ENCODE measurements around the gene RABAC1.

RABAC1 gene

DNA sequence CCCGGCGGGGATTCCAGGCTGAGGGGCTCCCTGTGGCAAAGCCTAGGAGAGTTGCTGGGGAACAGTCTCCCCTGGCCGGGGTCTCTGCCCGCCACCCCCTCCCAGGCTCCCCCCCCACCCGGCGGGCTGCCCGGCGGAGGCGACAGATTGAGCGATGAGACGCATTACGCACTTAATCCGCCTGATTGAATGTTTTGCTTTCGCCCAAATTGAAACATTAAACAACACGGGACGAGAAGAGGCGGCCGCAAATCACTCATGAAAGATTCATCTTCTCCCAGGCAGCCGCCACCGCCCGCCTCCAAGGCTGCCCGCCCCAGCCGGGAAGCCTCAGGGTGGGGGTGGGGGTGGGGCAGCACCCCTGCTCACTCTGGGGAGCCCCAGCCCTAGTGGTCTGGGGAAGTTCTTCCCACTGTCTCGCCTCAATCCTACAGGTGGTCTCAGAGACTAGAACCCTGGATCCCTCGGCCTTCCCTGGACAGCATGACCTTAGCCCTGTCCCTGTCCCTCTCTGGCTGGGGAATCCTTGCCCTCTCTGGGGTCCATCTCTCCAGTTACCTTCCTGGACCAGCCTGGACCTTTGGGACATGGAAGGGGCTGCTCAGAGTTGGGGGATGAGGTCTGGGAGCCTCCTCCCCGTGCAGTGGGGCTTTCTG is 23.2 kb downstream of the RABAC1 start:
- no peak overlapping the region for H3K9ac ChIP-seq (ENCODE audit: low read length)
- H4K20me1 ChIP-seq (ENCODE audit: insufficient read depth, low read length): no peaks in the 10 kb centered on the region
- no peak overlapping the region for H3K4me3 ChIP-seq (ENCODE audit: low read depth, low read length, poor library complexity, severe bottlenecking)
- no peaks in the 10 kb centered on the region for H3K36me3 ChIP-seq (ENCODE audit: insufficient read depth, low read length)
- H3K27ac ChIP-seq (ENCODE audit: low read depth, low read length, poor library complexity, severe bottlenecking): no peak overlapping the region
- H3K79me2 ChIP-seq (ENCODE audit: insufficient read depth, low read length): no peaks in the 10 kb centered on the region
- H3K9me2 ChIP-seq (ENCODE audit: low read depth, low read length): no peaks in the 10 kb centered on the region
- peaks cover 7% of the 10 kb centered on the region; the same call in 1 of the 2 replicates for H3F3A ChIP-seq (ENCODE audit: insufficient read depth, low read length)
- no peak for TF ChIP-seq EZH2 (IDR thresholded peaks at IDR 0.05; ENCODE audit: borderline replicate concordance, low read length)
- TF ChIP-seq, protein P1, sequence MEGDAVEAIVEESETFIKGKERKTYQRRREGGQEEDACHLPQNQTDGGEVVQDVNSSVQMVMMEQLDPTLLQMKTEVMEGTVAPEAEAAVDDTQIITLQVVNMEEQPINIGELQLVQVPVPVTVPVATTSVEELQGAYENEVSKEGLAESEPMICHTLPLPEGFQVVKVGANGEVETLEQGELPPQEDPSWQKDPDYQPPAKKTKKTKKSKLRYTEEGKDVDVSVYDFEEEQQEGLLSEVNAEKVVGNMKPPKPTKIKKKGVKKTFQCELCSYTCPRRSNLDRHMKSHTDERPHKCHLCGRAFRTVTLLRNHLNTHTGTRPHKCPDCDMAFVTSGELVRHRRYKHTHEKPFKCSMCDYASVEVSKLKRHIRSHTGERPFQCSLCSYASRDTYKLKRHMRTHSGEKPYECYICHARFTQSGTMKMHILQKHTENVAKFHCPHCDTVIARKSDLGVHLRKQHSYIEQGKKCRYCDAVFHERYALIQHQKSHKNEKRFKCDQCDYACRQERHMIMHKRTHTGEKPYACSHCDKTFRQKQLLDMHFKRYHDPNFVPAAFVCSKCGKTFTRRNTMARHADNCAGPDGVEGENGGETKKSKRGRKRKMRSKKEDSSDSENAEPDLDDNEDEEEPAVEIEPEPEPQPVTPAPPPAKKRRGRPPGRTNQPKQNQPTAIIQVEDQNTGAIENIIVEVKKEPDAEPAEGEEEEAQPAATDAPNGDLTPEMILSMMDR (IDR thresholded peaks at IDR 0.05; ENCODE audit: low read length): no peak
- peaks cover 13% of the 10 kb centered on the region; the same call in 1 of the 2 replicates for H3K27me3 ChIP-seq (ENCODE audit: insufficient read depth, low read length)
- H3K4me2 ChIP-seq (ENCODE audit: low read length): no peak overlapping the region
- no peaks in the 10 kb centered on the region for H3K9me3 ChIP-seq (ENCODE audit: low read length)
- H3K4me1 ChIP-seq (ENCODE audit: insufficient read depth, low read length, severe bottlenecking): peaks cover 41% of the 10 kb centered on the region
- H2AFZ ChIP-seq (ENCODE audit: low read length): no peak overlapping the region

DNA sequence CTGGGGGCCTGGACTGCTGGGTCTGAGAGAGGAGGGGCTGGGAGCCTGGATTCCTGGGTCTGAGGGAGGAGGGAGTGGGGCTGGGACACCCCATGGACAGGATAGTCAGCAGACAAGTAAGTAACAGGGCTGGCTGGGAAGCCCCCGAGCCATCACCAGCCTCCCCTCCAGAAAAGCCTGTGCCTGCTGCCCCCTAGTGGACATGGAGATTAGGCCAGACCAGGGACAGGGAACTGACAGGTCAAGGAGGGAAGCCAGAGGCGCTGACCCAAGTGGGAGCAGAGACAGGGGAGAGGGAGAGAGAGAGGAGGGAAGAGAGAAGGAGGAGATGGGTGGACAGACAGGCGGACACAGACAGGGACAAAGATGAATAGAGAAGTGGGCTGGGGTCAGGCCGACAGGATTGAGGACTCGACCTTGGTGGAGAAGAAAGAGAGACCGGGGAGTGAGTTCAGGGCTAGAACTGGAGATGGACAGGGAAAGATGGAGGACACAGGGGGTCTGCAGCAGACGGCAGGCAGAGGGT is 24.2 kb downstream of the RABAC1 start:
- Histone ChIP-seq H3K36me3 (ENCODE audit: insufficient read depth, low read length) (no peaks in the 10 kb centered on the region), H3F3A (ENCODE audit: insufficient read depth, low read length) (peaks cover 7% of the 10 kb centered on the region; the same call in 1 of the 2 replicates), H3K9ac (ENCODE audit: low read length) (no peak overlapping the region), H2AFZ (ENCODE audit: low read length) (no peak overlapping the region), H3K4me2 (ENCODE audit: low read length) (no peak overlapping the region), H3K27me3 (ENCODE audit: insufficient read depth, low read length) (peaks cover 13% of the 10 kb centered on the region; the same call in 1 of the 2 replicates), H3K27ac (ENCODE audit: low read depth, low read length, poor library complexity, severe bottlenecking) (no peak overlapping the region), H3K4me3 (ENCODE audit: low read depth, low read length, poor library complexity, severe bottlenecking) (no peak overlapping the region), H3K9me2 (ENCODE audit: low read depth, low read length) (no peaks in the 10 kb centered on the region), H3K79me2 (ENCODE audit: insufficient read depth, low read length) (no peaks in the 10 kb centered on the region), H3K9me3 (ENCODE audit: low read length) (no peaks in the 10 kb centered on the region), H4K20me1 (ENCODE audit: insufficient read depth, low read length) (no peaks in the 10 kb centered on the region), H3K4me1 (ENCODE audit: insufficient read depth, low read length, severe bottlenecking) (peaks cover 39% of the 10 kb centered on the region)
- TF ChIP-seq, protein P1 (IDR thresholded peaks at IDR 0.05; ENCODE audit: low read length): peak; percentile 95
- TF ChIP-seq EZH2 (IDR thresholded peaks at IDR 0.05; ENCODE audit: borderline replicate concordance, low read length): no peak

DNA sequence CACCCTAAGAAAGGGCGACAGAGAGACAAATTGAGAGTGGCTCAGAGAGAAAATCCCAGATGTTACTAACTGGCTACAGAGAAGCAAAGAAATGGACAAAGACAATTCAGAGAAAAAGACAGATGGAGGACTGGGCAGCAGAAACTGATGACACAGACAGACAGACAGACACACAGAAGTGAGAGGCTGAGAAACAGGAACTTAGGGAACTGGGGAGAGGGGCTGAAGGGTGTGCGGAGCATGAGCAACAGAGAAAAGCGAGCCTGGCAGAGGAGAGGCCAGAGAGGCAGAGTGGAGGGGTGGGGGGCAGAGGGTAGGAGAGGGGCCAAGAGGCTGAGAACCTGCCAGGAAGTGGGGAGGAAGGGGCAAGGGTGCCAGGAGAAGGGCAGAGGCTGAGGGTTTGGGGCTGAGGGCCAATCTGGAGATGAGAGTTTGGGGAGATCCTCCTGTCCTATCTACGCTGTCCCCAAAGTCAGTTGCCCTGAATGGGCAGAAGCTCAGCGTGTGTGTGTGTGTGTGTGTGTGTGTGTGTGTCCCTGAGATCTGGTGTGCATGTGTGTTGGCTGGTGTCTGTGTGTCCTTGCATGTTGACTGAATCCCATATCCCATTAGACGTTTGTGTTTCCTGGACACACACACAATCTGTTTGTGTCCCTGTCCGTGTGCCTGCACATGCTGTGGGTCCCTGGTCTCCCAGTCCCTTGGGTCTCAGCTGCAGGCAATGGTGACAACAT is 25.3 kb downstream of the RABAC1 start:
- H3F3A ChIP-seq (ENCODE audit: insufficient read depth, low read length): peaks cover 7% of the 10 kb centered on the region; the same call in 1 of the 2 replicates
- H3K79me2 ChIP-seq (ENCODE audit: insufficient read depth, low read length): no peaks in the 10 kb centered on the region
- no peaks in the 10 kb centered on the region for H3K9me2 ChIP-seq (ENCODE audit: low read depth, low read length)
- no peak overlapping the region for H3K27ac ChIP-seq (ENCODE audit: low read depth, low read length, poor library complexity, severe bottlenecking)
- no peaks in the 10 kb centered on the region for H3K36me3 ChIP-seq (ENCODE audit: insufficient read depth, low read length)
- no peaks in the 10 kb centered on the region for H3K9me3 ChIP-seq (ENCODE audit: low read length)
- peaks cover 46% of the 10 kb centered on the region for H3K4me1 ChIP-seq (ENCODE audit: insufficient read depth, low read length, severe bottlenecking)
- H3K27me3 ChIP-seq (ENCODE audit: insufficient read depth, low read length): peaks cover 13% of the 10 kb centered on the region; the same call in 1 of the 2 replicates
- no peak for TF ChIP-seq EZH2 (IDR thresholded peaks at IDR 0.05; ENCODE audit: borderline replicate concordance, low read length)
- TF ChIP-seq, protein P1 (IDR thresholded peaks at IDR 0.05; ENCODE audit: low read length): no peak
- H4K20me1 ChIP-seq (ENCODE audit: insufficient read depth, low read length): no peaks in the 10 kb centered on the region
- no peak overlapping the region for H3K4me2 ChIP-seq (ENCODE audit: low read length)
- no peak overlapping the region for H3K9ac ChIP-seq (ENCODE audit: low read length)
- no peak overlapping the region for H3K4me3 ChIP-seq (ENCODE audit: low read depth, low read length, poor library complexity, severe bottlenecking)
- no peak overlapping the region for H2AFZ ChIP-seq (ENCODE audit: low read length)

Data from OCI-LY1 (cell line).